Heart left ventricle (tissue), 13 donors: ENCODE data around the gene STXBP5.

Experiments used
- CTCF ChIP-seq, 12 donors: fragments of 200-600 bp; sonication (generic) in 4 of 12; IDR thresholded peaks; one replicate each; pipeline versions ENCODE4 v1.5.0 to v1.8.0; 2018 to 2022; ENCODE audit warnings: antibody characterized with exemption in 12 of 12, mild to moderate bottlenecking in 5 of 12
- POLR2A ChIP-seq, 2 donors: fragments of 450-650 bp; IDR thresholded peaks; one replicate each; pipeline ENCODE4 v1.6.1; 2017; ENCODE audit warnings: antibody characterized with exemption in 2 of 2, mild to moderate bottlenecking in 2 of 2, moderate library complexity in 2 of 2
- donor health status: ischemic (EF 13 %, LVEDD 7.1; RV severe dilation, severe dysfunction).
- donor health status: DM: no; HTN: yes; CAD: no.
- donor health status: DM: no; HTN: no; CAD: no.
- donor health status: ischemic (EF 25% LVEDD 6.9; RV normal size, moderate dysfunction).
- donor health status: ischemic (EF 25% LVEDD 5.7; RV mildly dilated, moderate dysfunction).
- donor health status: ischemic (EF 35%, LVEDD 5.7; RV mildly dilated, moderate dysfunction).
- donor health status: nonischemic (EF 11% LVEDD 7.7; RV severe dilation, severe dysfunction).
- donor health status: DM: yes; HTN: yes; CAD: no.
- donor health status: PGD.
- donor health status: ischemic (EF 29% LVEDD 5.4; RV normal size, mild dysfunction).
- donor health status: nonischemic (EF 23%, LVEDD 6.1; RV moderate dilation, normal function).

DNA sequence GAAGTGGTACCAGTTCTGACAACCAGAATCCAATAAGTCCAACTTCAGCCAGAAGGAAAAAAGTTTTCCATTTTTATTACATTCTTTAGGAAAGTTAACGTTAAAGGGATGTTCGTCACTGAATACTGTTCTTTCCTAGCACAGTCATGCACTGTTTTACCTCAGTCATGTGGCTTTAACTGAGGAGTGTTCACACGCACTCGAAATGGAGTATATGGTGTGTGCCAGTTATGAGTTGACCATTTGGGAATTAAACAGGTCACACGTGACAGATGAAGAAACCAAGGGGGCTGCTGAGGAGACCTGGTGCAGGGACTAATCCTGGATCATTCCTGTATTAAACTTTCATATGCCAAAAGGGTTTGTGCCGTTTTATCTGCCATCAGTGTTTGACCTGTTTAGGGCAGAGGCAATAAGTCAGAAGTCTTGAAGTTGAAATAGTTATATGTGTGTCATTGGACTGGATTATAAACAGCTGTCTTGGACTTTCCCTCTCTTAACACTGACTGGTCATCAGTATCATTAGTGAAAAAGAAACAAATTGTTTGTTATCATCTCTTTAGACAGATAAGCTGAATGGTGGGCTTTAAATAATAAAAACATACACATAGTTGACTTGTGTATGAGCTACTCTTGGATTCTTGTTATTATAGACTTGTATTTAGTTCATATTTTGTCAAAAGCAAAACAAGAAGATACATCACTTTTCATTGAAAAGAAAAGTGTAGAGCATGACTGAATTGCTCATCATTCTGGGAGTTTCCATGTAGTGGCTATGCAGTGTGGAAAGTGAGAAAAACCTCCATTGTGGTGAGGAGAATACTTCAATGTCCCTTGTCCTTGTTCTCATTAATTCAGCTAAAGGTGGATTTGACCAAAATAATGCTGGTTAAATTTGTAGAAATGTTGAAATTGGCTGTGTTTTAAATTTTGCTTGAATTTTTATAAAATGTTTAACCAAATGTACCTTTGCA is 180.8 kb downstream of the STXBP5 start:
- TF ChIP-seq CTCF (IDR thresholded peaks at IDR 0.05) (no peak), POLR2A (IDR thresholded peaks at IDR 0.05) (no peak)
